Suppressor macrophage treated with lipopolysaccharide for 4 hours (primary cell): ENCODE data around the gene GPSM3.
"Not testable (repeated sequence)": the region's sequence is repeated elsewhere in the genome, so short reads cannot be mapped to it uniquely, and the experiment has no call there.

Experiments used
- DNase-seq: peaks from one replicate; pipeline ENCODE4 v3.0.0-alpha.2; 2020

The GPSM3 gene

GRCh38 chr6:32200711-32201475 is 8.4 kb upstream of the GPSM3 start:
- no peak for DNase-seq

- DNase-seq = no peak
Observed at GRCh38 chr6:32198866-32199265, 6.4 kb upstream of the GPSM3 start.

- no peak for DNase-seq
Observed at GRCh38 chr6:32198345-32198696, 5.9 kb upstream of the GPSM3 start.

- peak; percentile 61 for DNase-seq
Observed at GRCh38 chr6:32196682-32197616, 4.5 kb upstream of the GPSM3 start.

- peak; percentile 70 for DNase-seq
Observed at GRCh38 chr6:32195902-32196681, 3.6 kb upstream of the GPSM3 start.

- peak; percentile 100 for DNase-seq
Observed at GRCh38 chr6:32195652-32195901, 3.1 kb upstream of the GPSM3 start.

- DNase-seq = peak; percentile 68
Observed at GRCh38 chr6:32194825-32195651, 2.6 kb upstream of the GPSM3 start.

GRCh38 chr6:32194388-32194787 is 1.9 kb upstream of the GPSM3 start:
- no peak for DNase-seq

GRCh38 chr6:32193096-32193495 is 653 bp upstream of the GPSM3 start:
- not testable (repeated sequence) for DNase-seq

GRCh38 chr6:32191696-32192607 is 491 bp downstream of the GPSM3 start:
- DNase-seq = no peak

- DNase-seq = no peak
Observed at GRCh38 chr6:32190911-32191677, 1.3 kb downstream of the GPSM3 start.

GRCh38 chr6:32190054-32190851 is 2.2 kb downstream of the GPSM3 start, which contains the start of gene PBX2:
PBX2 (minus strand) TSS chr6:32190202; CDS start chr6:32189915, 287 bp downstream.
- peak; percentile 94 for DNase-seq

GRCh38 chr6:32189742-32190053 is 2.7 kb downstream of the GPSM3 start:
- DNase-seq = no peak

- no peak for DNase-seq
Observed at GRCh38 chr6:32189069-32189741, 3.2 kb downstream of the GPSM3 start.

GRCh38 chr6:32188381-32189068 is 3.9 kb downstream of the GPSM3 start:
- DNase-seq = no peak

- not testable (repeated sequence) for DNase-seq
Observed at GRCh38 chr6:32187725-32188380, 4.6 kb downstream of the GPSM3 start.

- DNase-seq = no peak
Observed at GRCh38 chr6:32187009-32187709, 5.3 kb downstream of the GPSM3 start.
